SHP77 treated with DMSO at 0.1 percent for 48 hours (cell line): Measurements from ENCODE around the gene BACE1.

Source experiments
- DNase-seq: peaks from one replicate; lab custom pipeline; 2025; lab: John Stamatoyannopoulos, UW

The BACE1 gene

DNA sequence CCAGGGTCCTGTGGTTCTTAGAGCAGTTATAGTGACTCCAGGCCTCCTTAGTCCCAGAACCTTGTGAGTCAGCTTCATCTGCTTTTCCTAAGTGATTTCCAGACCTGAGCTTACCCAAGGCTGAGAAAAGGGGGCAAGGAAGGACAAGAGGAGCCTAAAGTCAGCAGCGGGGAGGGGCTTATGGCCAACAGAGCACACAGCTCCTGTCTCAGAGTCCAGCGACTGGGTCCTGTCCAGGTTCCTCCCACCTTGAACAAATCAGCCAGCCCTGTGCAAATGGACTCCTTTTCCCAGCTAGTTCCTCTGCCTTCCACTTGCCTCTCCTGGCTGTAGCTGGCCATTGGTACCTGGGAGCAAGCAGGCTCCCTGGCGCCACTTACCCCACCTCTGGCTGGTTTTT is 10.9 kb downstream of the BACE1 start:
- no peak for DNase-seq

- DNase-seq = no peak
These were observed 12.3 kb downstream of the BACE1 start for GRCh38 chr11:117303646-117304315.

DNA sequence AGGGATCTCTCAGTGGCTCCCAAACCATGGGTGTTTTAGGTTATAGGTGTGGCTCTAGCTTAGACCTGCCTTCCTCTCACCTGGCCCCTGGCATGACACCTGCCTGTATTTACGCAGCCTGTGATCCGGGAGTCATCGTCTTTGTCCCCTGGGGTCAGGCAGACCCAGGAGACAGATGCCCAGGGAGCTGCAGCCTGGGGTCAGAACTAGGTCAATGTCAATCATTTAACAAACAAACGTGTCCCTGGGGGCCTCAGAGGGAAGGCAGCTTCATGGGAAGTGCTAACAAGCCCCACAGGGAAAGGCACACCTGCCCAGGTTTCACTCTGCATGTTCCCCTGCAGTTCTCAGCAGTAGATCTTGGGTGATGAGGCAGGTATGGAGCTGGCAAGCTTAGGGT is 13.0 kb downstream of the BACE1 start:
- no peak for DNase-seq

DNA sequence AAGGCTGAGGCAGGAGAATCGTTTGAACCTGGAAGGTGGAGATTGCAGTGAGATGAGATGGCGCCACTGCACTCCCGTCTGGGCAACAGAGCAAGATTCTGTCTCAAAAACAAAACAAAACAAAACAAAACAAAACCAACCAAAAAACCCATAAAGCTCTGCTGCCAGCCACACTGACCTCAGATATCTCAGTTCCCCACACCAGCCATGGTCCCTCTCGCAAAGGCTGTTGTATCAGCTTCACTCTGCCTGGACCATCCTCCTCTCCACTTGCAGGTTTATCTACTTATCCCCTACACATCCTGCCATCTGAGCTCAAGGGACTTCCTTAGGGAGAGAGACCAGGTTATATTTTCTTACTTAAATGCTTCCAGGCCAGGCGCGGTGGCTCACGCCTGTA is 13.8 kb downstream of the BACE1 start:
- no peak for DNase-seq

GRCh38 chr11:117300773-117301172 is 15.3 kb downstream of the BACE1 start:
- no peak for DNase-seq

- no peak for DNase-seq
These were observed 15.8 kb downstream of the BACE1 start for GRCh38 chr11:117300283-117300663.

- DNase-seq = no peak
These were observed 16.4 kb downstream of the BACE1 start for GRCh38 chr11:117299351-117300282.

- DNase-seq = no peak
These were observed 17.9 kb downstream of the BACE1 start for GRCh38 chr11:117298195-117298594.

DNA sequence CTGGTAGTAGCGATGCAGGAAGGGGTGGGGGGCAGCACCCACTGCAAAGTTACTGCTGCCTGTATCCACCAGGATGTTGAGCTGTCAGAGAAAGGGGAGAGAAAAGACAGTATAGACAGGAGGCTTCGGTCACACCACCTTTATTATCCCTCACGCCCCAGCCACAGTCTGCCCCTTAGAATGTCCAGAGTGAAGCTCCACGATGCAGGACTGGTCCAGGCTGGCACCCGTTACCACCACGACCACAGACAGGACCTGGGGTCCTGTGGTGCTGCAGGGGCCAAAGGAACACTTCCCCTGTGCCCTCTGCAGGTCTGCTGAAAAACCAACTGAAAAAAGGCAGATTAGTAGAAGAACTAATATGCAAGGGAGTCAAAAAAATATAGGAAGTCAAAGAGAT is 19.2 kb downstream of the BACE1 start:
- no peak for DNase-seq

GRCh38 chr11:117295438-117296137 is 20.5 kb downstream of the BACE1 start:
- no peak for DNase-seq

DNA sequence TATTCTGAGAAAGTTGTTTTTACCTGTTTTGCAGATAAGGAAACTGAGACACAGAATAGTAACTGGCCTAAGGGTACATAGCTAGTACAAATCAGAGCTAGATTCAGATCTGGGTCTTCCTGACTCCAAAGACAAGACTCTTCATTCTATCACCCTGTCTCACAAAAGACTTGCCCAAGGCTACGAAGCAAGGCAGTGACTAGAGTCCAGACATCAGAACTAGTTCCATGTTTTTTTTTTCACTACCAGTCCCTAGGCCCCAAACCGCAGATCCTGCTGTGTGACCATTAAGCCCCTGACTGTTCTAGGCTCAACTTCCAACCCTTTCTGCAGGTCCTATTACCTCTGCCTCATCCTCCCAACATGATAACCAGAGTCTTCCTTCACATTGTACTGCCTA is 23.4 kb downstream of the BACE1 start:
- DNase-seq = no peak

GRCh38 chr11:117290809-117291396 is 25.2 kb downstream of the BACE1 start, which contains the start of gene BACE1-AS:
Gene BACE1-AS, plus strand, starts transcription at chr11:117291346.
- DNase-seq = no peak

- DNase-seq = no peak
These were observed 26.3 kb downstream of the BACE1 start for GRCh38 chr11:117289795-117290194.

GRCh38 chr11:117287668-117288067 is 28.4 kb downstream of the BACE1 start:
- no peak for DNase-seq

- no peak for DNase-seq
These were observed 29.5 kb downstream of the BACE1 start for GRCh38 chr11:117286588-117286987.

DNA sequence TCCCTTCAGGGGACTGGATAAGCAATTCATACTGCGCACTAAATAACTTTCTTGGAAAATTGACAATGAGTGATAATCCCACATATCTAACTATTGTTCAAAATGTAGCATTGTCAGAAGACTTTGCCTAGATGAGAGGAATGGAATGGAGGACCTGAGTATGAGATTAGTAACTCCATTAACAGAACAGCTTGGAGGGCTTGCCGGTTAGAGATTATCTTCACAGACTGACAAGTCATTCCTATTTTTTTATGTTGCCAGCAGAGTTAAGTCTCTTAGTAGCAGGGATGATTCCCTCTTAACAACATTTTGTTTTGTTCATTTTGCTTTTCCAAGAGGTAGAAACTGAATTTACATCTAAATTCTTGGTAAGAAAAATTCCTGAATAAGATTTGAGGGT is 32.0 kb downstream of the BACE1 start:
- DNase-seq = no peak

- no peak for DNase-seq
These were observed 33.1 kb downstream of the BACE1 start for GRCh38 chr11:117282956-117283355.

- DNase-seq = no peak
These were observed 34.2 kb downstream of the BACE1 start for GRCh38 chr11:117281869-117282268.

- DNase-seq = no peak
These were observed 34.9 kb downstream of the BACE1 start for GRCh38 chr11:117281159-117281558.

DNA sequence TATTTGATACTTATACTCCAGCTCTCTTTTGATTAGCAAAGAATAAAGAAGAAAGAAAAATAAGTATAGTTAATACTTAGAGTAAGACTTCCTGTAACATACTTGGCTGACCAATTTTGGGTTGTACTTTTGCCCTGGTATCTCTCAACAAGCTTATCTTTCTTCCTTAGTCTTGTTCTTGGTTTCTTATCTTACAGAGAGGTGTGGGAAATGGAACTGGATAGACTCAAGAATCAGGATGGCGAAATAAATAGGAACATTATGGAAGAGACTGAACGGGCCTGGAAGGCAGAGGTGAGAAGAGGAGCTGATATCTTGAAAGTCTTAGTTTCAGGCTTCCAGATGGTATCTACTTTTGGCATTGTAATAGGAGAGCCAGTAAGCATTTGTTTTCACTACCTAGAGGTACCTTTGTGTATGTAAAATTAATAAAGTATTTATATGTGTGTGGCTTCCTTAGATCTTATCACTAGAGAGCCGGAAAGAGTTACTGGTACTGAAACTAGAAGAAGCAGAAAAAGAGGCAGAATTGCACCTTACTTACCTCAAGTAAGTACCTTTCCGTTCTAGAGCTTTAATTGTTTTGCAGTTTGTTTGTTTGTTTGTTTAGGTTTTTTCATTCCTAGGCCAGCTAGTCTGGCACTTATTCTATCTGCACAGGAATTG is 36.2 kb downstream of the BACE1 start:
- no peak for DNase-seq

DNA sequence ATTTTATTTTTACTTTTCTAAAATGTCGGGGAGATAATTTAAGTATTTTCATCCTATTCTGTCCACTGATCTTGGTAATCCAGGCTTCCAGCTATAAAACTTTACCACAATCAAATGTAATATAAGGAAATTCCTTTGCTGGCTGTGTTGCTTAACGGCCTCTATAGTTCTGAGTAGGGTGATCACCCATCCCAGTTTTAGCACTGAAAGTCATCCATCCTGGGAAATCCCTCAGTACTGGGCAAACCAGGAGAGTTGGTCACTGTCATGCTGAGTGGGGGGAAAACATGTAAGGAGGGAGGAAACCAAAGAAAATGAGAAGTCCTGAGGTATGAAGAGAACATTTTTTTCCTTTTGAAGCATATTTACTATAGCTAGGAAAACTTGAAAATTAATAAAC is 37.7 kb downstream of the BACE1 start:
- DNase-seq = no peak
